ENCODE data around the gene SVBP.
A peak's percentile ranks its signal among the peaks of the same experiment; 100 is the strongest.

Gene SVBP

GRCh38 chr1:42773420-42773819 is 43.8 kb downstream of the SVBP start:
- no peak for TF ChIP-seq FOXP2 (optimal IDR thresholded peaks at IDR 0.05; ENCODE audit: borderline replicate concordance, extremely low read depth, extremely low read length, insufficient read depth)
- no peak for TF ChIP-seq REST (IDR thresholded peaks at IDR 0.05; ENCODE audit: insufficient read depth in 1 of 2, low read depth in 2 of 2, low read length in 2 of 2)
- TF ChIP-seq TAF1 (IDR thresholded peaks at IDR 0.05; ENCODE audit: borderline replicate concordance, insufficient read depth, low read length) = no peak
- no peak for TF ChIP-seq POLR2AphosphoS5 (IDR thresholded peaks at IDR 0.05; ENCODE audit: low read depth, low read length)
- no peak for TF ChIP-seq SIN3A (IDR thresholded peaks at IDR 0.05; ENCODE audit: borderline replicate concordance, insufficient read depth, low read length)

DNA sequence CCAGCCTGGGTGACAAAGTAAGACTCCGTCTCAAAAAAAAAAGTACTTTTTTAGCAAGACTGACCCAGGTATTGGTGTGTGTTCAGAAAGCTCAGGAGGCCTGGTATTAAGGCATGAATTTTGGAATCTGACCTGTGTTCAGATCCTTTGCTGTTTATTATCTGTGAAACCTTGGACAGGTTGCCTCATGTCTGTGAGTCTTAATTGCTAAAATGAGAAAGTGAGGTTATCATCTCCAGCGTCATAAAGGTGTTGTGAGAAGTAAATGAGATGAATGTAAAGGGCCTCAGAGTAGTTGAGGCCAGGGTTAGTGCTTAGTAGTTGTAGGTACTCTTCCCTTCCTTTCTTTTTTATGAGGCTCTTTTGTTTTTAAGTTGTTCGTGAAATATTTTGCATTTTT is 47.4 kb downstream of the SVBP start:
- TF ChIP-seq SIN3A (IDR thresholded peaks at IDR 0.05; ENCODE audit: borderline replicate concordance, insufficient read depth, low read length) = no peak
- no peak for TF ChIP-seq POLR2AphosphoS5 (IDR thresholded peaks at IDR 0.05; ENCODE audit: low read depth, low read length)
- TF ChIP-seq FOXP2 (optimal IDR thresholded peaks at IDR 0.05; ENCODE audit: borderline replicate concordance, extremely low read depth, extremely low read length, insufficient read depth) = no peak
- no peak for TF ChIP-seq TAF1 (IDR thresholded peaks at IDR 0.05; ENCODE audit: borderline replicate concordance, insufficient read depth, low read length)

GRCh38 chr1:42768172-42768571 is 49.0 kb downstream of the SVBP start:
- TF ChIP-seq POLR2AphosphoS5 (IDR thresholded peaks at IDR 0.05; ENCODE audit: low read depth, low read length) = no peak
- TF ChIP-seq SIN3A (IDR thresholded peaks at IDR 0.05; ENCODE audit: borderline replicate concordance, insufficient read depth, low read length) = no peak
- TF ChIP-seq REST (IDR thresholded peaks at IDR 0.05; ENCODE audit: insufficient read depth in 1 of 2, low read depth in 2 of 2, low read length in 2 of 2) = no peak
- TF ChIP-seq FOXP2 (optimal IDR thresholded peaks at IDR 0.05; ENCODE audit: borderline replicate concordance, extremely low read depth, extremely low read length, insufficient read depth) = no peak
- TF ChIP-seq TAF1 (IDR thresholded peaks at IDR 0.05; ENCODE audit: borderline replicate concordance, insufficient read depth, low read length) = no peak

GRCh38 chr1:42767510-42768000 is 49.6 kb downstream of the SVBP start:
- no peak for TF ChIP-seq TAF1 (IDR thresholded peaks at IDR 0.05; ENCODE audit: borderline replicate concordance, insufficient read depth, low read length)
- TF ChIP-seq FOXP2 (optimal IDR thresholded peaks at IDR 0.05; ENCODE audit: borderline replicate concordance, extremely low read depth, extremely low read length, insufficient read depth) = no peak
- no peak for TF ChIP-seq POLR2AphosphoS5 (IDR thresholded peaks at IDR 0.05; ENCODE audit: low read depth, low read length)
- no peak for TF ChIP-seq REST (IDR thresholded peaks at IDR 0.05; ENCODE audit: insufficient read depth in 1 of 2, low read depth in 2 of 2, low read length in 2 of 2)
- TF ChIP-seq SIN3A (IDR thresholded peaks at IDR 0.05; ENCODE audit: borderline replicate concordance, insufficient read depth, low read length) = no peak

DNA sequence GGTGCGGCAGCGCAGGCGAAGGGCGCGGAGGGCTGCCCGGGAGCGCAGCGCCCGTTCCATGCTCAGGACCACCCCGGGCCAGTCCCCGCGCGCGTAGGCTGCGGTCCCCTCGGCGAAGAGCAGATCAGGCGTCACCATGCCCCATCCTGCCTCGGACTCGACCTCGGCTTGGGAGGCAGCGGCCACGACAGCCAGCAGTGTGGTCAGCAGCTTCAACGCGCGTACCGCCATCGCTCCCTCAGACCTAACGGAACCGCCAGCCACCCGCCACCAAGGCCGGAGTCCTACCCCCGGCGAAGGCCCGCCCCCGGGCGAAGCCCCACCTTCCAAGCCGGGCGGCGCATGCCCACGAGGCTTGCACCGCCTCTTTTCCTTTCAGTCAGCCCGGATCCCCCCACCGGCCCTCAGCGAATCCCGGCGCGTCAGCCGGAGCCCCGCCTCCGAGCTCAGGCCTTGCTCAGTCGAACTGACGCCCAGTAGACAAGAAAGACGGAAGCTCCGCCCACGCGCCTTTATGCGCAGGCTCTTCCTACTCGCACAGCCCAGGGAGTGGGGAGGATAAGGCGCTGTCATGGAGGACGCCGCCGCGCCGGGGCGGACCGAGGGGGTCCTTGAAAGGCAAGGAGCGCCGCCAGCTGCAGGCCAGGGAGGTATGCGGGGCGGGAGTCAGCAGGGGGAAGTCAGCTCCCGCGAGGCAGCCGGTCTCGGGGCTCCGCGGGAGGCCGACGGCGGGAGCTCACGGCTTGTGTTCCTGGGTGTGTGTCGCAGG is 50.3 kb downstream of the SVBP start, which contains the start of the genes C1orf50 and P3H1:
C1orf50 (plus strand) TSS at position 509 of the 769 bp plus-strand sequence; CDS start at position 572, 63 bp downstream.
P3H1 (minus strand) TSS at position 288 of the 769 bp plus-strand sequence; CDS start at position 231, 57 bp downstream.
- TF ChIP-seq SIN3A (IDR thresholded peaks at IDR 0.05; ENCODE audit: borderline replicate concordance, insufficient read depth, low read length) = 0 out of 2 replicates have a peak, but pooled peaks have one; percentile 35
- TF ChIP-seq REST (IDR thresholded peaks at IDR 0.05; ENCODE audit: insufficient read depth in 1 of 2, low read depth in 2 of 2, low read length in 2 of 2) = no peak
- peak; percentile 84 for TF ChIP-seq TAF1 (IDR thresholded peaks at IDR 0.05; ENCODE audit: borderline replicate concordance, insufficient read depth, low read length)
- TF ChIP-seq FOXP2 (optimal IDR thresholded peaks at IDR 0.05; ENCODE audit: borderline replicate concordance, extremely low read depth, extremely low read length, insufficient read depth) = peak; percentile 43
- peak; percentile 87; the same call in 1 of the 2 replicates for TF ChIP-seq POLR2AphosphoS5 (IDR thresholded peaks at IDR 0.05; ENCODE audit: low read depth, low read length)
